ENCODE data around the gene ZNF91. TPM values are rescaled to one million over a fixed set of nuclear protein-coding genes. Genes with fewer than 3 reads are reported as not detected.

Gene ZNF91
- total RNA-seq, 1 experiment from 2014 or later = 37.4 TPM

DNA sequence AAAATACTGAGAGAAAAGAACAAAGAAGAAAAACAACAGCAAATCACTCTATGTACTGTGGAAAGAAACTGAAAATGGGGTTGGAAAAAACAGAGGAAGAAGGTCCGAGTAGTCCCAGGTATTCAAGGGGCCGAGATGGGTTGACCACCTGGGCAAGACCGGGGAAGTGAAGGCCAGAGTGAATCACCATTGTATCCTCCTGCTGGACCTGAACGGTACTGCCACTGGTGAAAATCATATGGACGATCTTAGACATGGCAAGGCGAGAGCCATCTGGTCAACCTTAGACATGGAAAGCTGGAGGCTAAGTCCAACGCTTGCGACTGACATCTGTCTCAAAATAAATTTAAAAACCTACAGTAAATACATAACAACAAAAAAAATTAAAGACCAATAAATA, 44.4 kb upstream of the ZNF91 start:
- TF ChIP-seq, protein P1, sequence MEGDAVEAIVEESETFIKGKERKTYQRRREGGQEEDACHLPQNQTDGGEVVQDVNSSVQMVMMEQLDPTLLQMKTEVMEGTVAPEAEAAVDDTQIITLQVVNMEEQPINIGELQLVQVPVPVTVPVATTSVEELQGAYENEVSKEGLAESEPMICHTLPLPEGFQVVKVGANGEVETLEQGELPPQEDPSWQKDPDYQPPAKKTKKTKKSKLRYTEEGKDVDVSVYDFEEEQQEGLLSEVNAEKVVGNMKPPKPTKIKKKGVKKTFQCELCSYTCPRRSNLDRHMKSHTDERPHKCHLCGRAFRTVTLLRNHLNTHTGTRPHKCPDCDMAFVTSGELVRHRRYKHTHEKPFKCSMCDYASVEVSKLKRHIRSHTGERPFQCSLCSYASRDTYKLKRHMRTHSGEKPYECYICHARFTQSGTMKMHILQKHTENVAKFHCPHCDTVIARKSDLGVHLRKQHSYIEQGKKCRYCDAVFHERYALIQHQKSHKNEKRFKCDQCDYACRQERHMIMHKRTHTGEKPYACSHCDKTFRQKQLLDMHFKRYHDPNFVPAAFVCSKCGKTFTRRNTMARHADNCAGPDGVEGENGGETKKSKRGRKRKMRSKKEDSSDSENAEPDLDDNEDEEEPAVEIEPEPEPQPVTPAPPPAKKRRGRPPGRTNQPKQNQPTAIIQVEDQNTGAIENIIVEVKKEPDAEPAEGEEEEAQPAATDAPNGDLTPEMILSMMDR (conservative IDR thresholded peaks at IDR 0.05) = peak; percentile 21
- no peak for TF ChIP-seq EZH2 (IDR thresholded peaks at IDR 0.05; ENCODE audit: low read depth)
- no peak overlapping the region for H3K4me2 ChIP-seq
- H2AFZ ChIP-seq = no peak overlapping the region
- BruUV-seq (replicated peaks) = no TSS peak
- no peak overlapping the region for H3K4me3 ChIP-seq
- no peaks in the 10 kb centered on the region for H3K27me3 ChIP-seq (ENCODE audit: insufficient read depth, low read depth)
- H3K4me1 ChIP-seq (replicated peaks; ENCODE audit: insufficient read depth) = no peaks in the 10 kb centered on the region
- H3K79me2 ChIP-seq (ENCODE audit: low read depth) = no peaks in the 10 kb centered on the region
- ChIA-PET CTCF (no interaction called here), POLR2A (ENCODE audit: unreplicated experiment) (no interaction called here)
- no peak for DNase-seq
- H4K20me1 ChIP-seq (ENCODE audit: insufficient read depth) = no peaks in the 10 kb centered on the region
- no peaks in the 10 kb centered on the region for H3K36me3 ChIP-seq (ENCODE audit: low read depth)
- no peak overlapping the region for H3K27ac ChIP-seq
- intact Hi-C loops (cut with micrococcal nuclease; ENCODE audit: unreplicated experiment) = no loop called here
- no peaks in the 10 kb centered on the region for H3F3A ChIP-seq (ENCODE audit: insufficient read depth, low read depth)
- peaks cover 44% of the 10 kb centered on the region for H3K9me3 ChIP-seq (ENCODE audit: insufficient read depth, low read depth)
- H3K9me2 ChIP-seq (ENCODE audit: insufficient read depth) = no peaks in the 10 kb centered on the region

DNA sequence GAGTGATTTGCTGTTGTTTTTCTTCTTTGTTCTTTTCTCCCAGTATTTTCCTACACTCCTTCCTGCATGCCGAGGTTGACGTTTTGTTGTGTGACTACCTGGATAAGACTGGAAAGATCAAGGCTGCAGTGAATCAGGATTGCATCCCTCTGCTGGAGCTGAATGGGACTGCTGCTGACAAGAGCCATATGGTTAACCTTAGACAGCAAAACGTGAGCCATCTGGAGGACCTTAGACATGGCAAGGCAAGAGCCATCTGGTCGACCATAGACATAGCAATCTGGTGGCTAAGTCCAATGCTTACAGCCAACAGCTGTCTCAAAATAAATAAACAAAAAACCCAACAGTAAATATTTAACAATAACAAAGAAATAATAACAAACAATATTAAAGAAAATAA, 42.6 kb upstream of the ZNF91 start:
- H3K79me2 ChIP-seq (ENCODE audit: low read depth) = no peaks in the 10 kb centered on the region
- intact Hi-C loops (cut with micrococcal nuclease; ENCODE audit: unreplicated experiment) = no loop called here
- DNase-seq = no peak
- H3K27me3 ChIP-seq (ENCODE audit: insufficient read depth, low read depth) = no peaks in the 10 kb centered on the region
- H3K9me3 ChIP-seq (ENCODE audit: insufficient read depth, low read depth) = peaks cover 42% of the 10 kb centered on the region
- H3K27ac ChIP-seq = no peak overlapping the region
- no peaks in the 10 kb centered on the region for H4K20me1 ChIP-seq (ENCODE audit: insufficient read depth)
- ChIA-PET CTCF (no interaction called here), POLR2A (ENCODE audit: unreplicated experiment) (no interaction called here)
- H3K9me2 ChIP-seq (ENCODE audit: insufficient read depth) = no peaks in the 10 kb centered on the region
- H3F3A ChIP-seq (ENCODE audit: insufficient read depth, low read depth) = no peaks in the 10 kb centered on the region
- no peak overlapping the region for H2AFZ ChIP-seq
- H3K4me2 ChIP-seq = no peak overlapping the region
- TF ChIP-seq, protein P1 (conservative IDR thresholded peaks at IDR 0.05) = peak; percentile 40
- TF ChIP-seq EZH2 (IDR thresholded peaks at IDR 0.05; ENCODE audit: low read depth) = no peak
- H3K4me1 ChIP-seq (replicated peaks; ENCODE audit: insufficient read depth) = no peaks in the 10 kb centered on the region
- no TSS peak for BruUV-seq (replicated peaks)
- H3K36me3 ChIP-seq (ENCODE audit: low read depth) = no peaks in the 10 kb centered on the region
- no peak overlapping the region for H3K4me3 ChIP-seq

DNA sequence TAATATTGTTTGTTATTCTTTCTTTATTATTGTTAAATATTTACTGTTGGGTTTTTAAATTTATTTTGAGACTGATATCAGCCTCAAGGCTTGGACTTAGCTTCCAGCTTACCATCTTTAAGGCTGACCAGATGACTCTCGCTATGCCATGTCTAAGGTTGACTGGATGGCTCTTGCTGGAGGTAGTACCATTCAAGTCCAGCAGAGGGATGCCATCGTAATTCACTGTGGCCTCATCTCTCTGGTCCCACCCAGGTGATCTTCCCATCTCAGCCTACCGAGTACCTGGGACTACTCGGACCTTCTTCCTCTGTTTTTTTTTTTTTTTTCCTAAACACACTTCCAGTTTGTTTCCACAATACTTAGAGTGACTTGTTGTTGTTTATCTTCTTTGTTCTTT, 41.7 kb upstream of the ZNF91 start:
- no peaks in the 10 kb centered on the region for H4K20me1 ChIP-seq (ENCODE audit: insufficient read depth)
- no peak overlapping the region for H3K4me3 ChIP-seq
- TF ChIP-seq, protein P1 (conservative IDR thresholded peaks at IDR 0.05) = peak; percentile 45; the same call in 1 of the 2 replicates
- TF ChIP-seq EZH2 (IDR thresholded peaks at IDR 0.05; ENCODE audit: low read depth) = no peak
- no TSS peak for BruUV-seq (replicated peaks)
- no peaks in the 10 kb centered on the region for H3K4me1 ChIP-seq (replicated peaks; ENCODE audit: insufficient read depth)
- intact Hi-C loops (cut with micrococcal nuclease; ENCODE audit: unreplicated experiment) = no loop called here
- H3K9me2 ChIP-seq (ENCODE audit: insufficient read depth) = no peaks in the 10 kb centered on the region
- no peaks in the 10 kb centered on the region for H3K36me3 ChIP-seq (ENCODE audit: low read depth)
- no peak for DNase-seq
- no peaks in the 10 kb centered on the region for H3K27me3 ChIP-seq (ENCODE audit: insufficient read depth, low read depth)
- peaks cover 42% of the 10 kb centered on the region for H3K9me3 ChIP-seq (ENCODE audit: insufficient read depth, low read depth)
- H3F3A ChIP-seq (ENCODE audit: insufficient read depth, low read depth) = no peaks in the 10 kb centered on the region
- no peak overlapping the region for H2AFZ ChIP-seq
- ChIA-PET CTCF (interaction anchor here (0.5 to 0.7 kb wide), 3 partner anchors 102 to 570 kb away, joined by 4 to 23 read pairs (median 5); no protein-coding TSS in a partner anchor), POLR2A (ENCODE audit: unreplicated experiment) (interaction anchor here (0.9 kb wide), 1 partner anchor 66 kb away, joined by 6 read pairs; no protein-coding TSS in a partner anchor)
- no peak overlapping the region for H3K4me2 ChIP-seq
- H3K79me2 ChIP-seq (ENCODE audit: low read depth) = no peaks in the 10 kb centered on the region
- no peak overlapping the region for H3K27ac ChIP-seq
